GM12874 (cell line): ENCODE data around the gene THUMPD2.

Source experiments
- CTCF ChIP-seq: IDR thresholded peaks from 2 replicates; pipeline ENCODE4 v1.5.1; 2011; ENCODE audit warnings: low read depth, mild to moderate bottlenecking, control low read depth, low read length, moderate library complexity; ENCODE audit not compliant: insufficient read depth

Gene THUMPD2

GRCh38 chr2:39703181-39703872 lies 75.7 kb downstream of the THUMPD2 start:
- TF ChIP-seq CTCF: no peak

DNA sequence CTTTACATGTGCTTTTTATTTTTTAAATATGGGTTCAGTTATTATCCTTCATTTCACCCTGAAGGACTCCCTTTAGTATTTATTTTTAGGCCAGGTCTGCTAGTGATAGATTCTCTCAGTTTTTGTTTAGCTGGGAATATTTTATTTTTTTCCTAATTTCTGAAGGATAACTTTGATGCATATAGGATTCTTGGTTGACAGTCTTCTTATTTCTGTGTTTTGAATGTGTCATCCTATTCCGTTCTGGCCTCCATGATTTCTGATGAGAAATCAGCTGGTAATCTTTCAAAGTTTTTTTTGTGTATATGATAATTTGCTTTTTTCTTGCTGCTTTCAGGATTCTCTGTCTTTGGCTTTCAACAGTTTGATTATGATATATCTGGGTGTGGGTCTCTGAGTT lies 77.9 kb downstream of the THUMPD2 start:
- TF ChIP-seq CTCF: no peak

- TF ChIP-seq CTCF: no peak
Observed at GRCh38 chr2:39697454-39697853, 81.6 kb downstream of the THUMPD2 start.

DNA sequence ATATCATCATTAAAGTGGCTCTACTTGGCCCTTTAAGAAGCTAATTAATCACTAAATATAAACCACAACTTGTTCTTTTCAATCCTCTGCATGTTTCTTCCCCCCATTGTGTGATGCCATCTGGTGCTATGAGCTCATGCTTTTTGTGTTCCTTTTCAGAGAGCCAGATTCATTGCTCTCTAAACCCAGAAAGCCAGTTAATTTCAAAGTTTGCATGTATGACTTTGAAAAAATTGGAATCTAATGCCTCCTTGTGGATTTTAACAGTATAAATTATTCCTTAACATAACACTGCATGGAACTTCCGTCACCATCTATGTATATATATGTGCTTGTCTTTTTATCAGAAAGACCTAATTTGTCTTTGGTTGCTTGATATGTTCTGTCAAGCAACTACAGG lies 82.2 kb downstream of the THUMPD2 start:
- no peak for TF ChIP-seq CTCF

- no peak for TF ChIP-seq CTCF
Observed at GRCh38 chr2:39696101-39696553, 82.9 kb downstream of the THUMPD2 start.

DNA sequence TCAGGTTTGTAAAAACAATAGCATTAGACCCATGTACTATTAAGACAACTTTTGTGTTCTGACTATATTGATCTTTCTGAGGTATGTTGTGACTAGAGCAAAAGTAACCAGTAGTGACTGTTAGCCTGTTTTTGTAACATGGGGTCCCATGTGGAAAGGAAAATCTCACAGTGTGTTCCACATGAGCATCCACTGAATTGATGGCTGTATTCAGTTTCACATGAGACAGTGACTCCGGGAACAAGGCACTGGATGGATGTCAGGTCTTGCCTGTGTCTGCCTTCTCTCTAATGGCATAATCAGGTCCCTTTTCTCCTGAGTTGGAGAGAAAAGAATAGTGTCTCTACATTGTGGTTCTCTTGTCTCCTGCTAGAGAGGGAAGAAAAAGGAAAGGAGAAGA lies 85.8 kb downstream of the THUMPD2 start:
- TF ChIP-seq CTCF: no peak

DNA sequence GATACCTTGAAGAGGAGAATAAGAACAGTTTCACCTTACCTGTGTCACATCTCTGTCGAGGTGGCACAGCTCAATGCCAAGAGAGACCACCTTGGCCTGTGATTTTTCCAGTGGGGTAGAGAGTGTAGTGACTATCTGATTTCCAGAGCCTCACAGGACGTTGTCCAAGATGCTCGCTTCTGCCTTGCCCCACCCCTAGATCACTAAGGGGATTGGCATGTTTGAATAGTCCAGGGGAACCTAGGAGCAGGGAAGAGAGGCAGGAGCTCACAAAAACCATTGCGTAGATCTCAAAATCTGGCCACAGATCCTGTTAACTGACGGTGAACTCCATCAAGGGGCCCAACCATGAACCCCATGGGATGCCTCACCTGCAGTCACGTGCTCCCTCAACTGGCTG lies 89.2 kb downstream of the THUMPD2 start:
- no peak for TF ChIP-seq CTCF
